ENCODE measurements around the gene CTXND1.
A peak's percentile ranks its signal among the peaks of the same experiment; 100 is the strongest.

The CTXND1 gene

GRCh38 chr15:80180986-80181385, 71.0 kb downstream of the CTXND1 start:
- no peak for DNase-seq (ENCODE audit: low spot score)

GRCh38 chr15:80180468-80180867, 71.5 kb downstream of the CTXND1 start:
- no peak for DNase-seq (ENCODE audit: low spot score)

- DNase-seq (ENCODE audit: low spot score): no peak
Measured at GRCh38 chr15:80179935-80180334, 72.1 kb downstream of the CTXND1 start.

- DNase-seq (ENCODE audit: low spot score): peak; percentile 28
Measured at GRCh38 chr15:80179025-80179759, 72.8 kb downstream of the CTXND1 start.

GRCh38 chr15:80177156-80177555, 74.9 kb downstream of the CTXND1 start:
- DNase-seq (ENCODE audit: low spot score): no peak

GRCh38 chr15:80176443-80176842, 75.6 kb downstream of the CTXND1 start:
- no peak for DNase-seq (ENCODE audit: low spot score)

- no peak for DNase-seq (ENCODE audit: low spot score)
Measured at GRCh38 chr15:80175436-80175835, 76.6 kb downstream of the CTXND1 start.

GRCh38 chr15:80174017-80174746, 77.8 kb downstream of the CTXND1 start:
- DNase-seq (ENCODE audit: low spot score): no peak

- peak; percentile 52 for DNase-seq (ENCODE audit: low spot score)
Measured at GRCh38 chr15:80173022-80173759, 78.8 kb downstream of the CTXND1 start.

GRCh38 chr15:80172401-80172800, 79.6 kb downstream of the CTXND1 start:
- no peak for DNase-seq (ENCODE audit: low spot score)

GRCh38 chr15:80171787-80172186, 80.2 kb downstream of the CTXND1 start:
- no peak for DNase-seq (ENCODE audit: low spot score)

GRCh38 chr15:80170596-80170995, 81.4 kb downstream of the CTXND1 start:
- DNase-seq (ENCODE audit: low spot score): no peak

- DNase-seq (ENCODE audit: low spot score): no peak
Measured at GRCh38 chr15:80169768-80170357, 82.2 kb downstream of the CTXND1 start.

GRCh38 chr15:80168421-80168820, 83.6 kb downstream of the CTXND1 start:
- no peak for DNase-seq (ENCODE audit: low spot score)

- DNase-seq (ENCODE audit: low spot score): no peak
Measured at GRCh38 chr15:80167936-80168335, 84.1 kb downstream of the CTXND1 start.

- DNase-seq (ENCODE audit: low spot score): no peak
Measured at GRCh38 chr15:80163897-80164296, 88.1 kb downstream of the CTXND1 start.

- no peak for DNase-seq (ENCODE audit: low spot score)
Measured at GRCh38 chr15:80163217-80163616, 88.8 kb downstream of the CTXND1 start.

- no peak for DNase-seq (ENCODE audit: low spot score)
Measured at GRCh38 chr15:80162059-80162554, 89.9 kb downstream of the CTXND1 start.

- DNase-seq (ENCODE audit: low spot score): no peak
Measured at GRCh38 chr15:80161468-80162016, 90.5 kb downstream of the CTXND1 start.

GRCh38 chr15:80160570-80161156, 91.3 kb downstream of the CTXND1 start:
- DNase-seq (ENCODE audit: low spot score): no peak

- DNase-seq (ENCODE audit: low spot score): no peak
Measured at GRCh38 chr15:80159811-80160569, 92.0 kb downstream of the CTXND1 start.
